Central memory CD4-positive, alpha-beta T cell (primary cell): ENCODE measurements around the gene NUP205.

ENCODE experiments used
- DNase-seq: peaks from one replicate; pipeline ENCODE4 v3.0.0; 2022

NUP205 gene

GRCh38 chr7:135539629-135540028 lies 18.1 kb upstream of the NUP205 start:
- DNase-seq: no peak

- no peak for DNase-seq
Observed at GRCh38 chr7:135541029-135541428, 16.7 kb upstream of the NUP205 start.

- DNase-seq: no peak
Observed at GRCh38 chr7:135550196-135550595, 7.5 kb upstream of the NUP205 start.

- no peak for DNase-seq
Observed at GRCh38 chr7:135552148-135552547, 5.6 kb upstream of the NUP205 start.

DNA sequence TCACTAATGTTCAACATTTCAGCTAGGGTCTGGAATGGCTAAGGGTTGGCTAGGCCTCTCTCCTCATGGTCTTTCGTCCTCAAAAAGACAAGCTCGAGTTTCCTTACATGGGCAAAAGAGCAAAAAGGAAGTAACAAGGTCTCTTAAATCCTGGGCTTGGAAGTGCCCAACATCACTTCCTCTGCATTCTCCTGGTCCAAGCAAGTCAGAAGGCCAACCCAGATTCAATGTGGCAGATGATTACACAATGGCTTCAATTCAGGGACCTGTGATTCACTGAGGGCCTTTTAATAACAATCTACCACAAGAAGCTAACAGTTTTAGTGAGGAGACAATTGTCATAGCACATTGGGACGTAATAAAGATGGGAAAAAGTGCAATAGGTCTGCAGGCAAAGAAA lies 4.4 kb upstream of the NUP205 start:
- no peak for DNase-seq

DNA sequence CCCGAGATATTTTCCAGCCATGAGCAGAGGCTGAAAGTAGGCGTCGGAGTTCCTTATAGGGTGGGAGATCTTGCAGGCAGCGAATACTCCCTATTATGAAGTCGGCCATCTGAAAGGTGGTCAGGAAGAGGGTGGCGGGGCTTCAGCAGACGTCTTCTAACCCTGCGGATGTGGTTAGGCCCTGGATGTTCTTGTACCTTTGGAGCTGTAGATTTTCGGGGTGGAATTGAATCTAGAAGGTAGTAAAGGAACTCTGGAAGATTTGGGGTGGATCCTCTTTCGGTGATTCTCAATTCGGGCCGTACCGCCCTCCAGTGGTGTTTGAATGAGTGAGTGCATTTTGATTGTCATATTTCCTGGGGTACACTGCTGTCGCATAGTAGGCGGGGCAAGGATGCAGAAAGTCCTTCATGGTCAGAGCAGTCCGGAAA lies 635 bp downstream of the NUP205 start:
- peak; percentile 67 for DNase-seq

DNA sequence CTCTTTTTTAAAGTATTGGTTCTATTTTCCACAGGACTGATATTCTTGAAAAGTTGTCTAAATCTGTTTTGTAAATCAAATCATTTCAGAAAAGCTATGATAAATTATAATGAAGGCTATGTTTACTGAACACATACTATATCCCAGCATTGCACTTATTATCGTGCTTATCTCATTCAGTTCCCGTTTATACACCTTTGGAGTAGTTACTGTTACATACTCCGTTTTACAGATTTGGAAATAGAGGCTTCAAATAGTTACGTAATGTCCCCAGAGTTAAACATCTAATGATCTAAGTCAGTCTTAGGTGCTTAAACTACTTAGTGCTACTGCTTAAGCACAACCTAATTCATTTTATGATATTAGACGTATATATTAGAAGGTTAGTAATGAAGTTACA lies 1.2 kb downstream of the NUP205 start:
- DNase-seq: no peak

- no peak for DNase-seq
Observed at GRCh38 chr7:135560631-135561030, 2.9 kb downstream of the NUP205 start.

- no peak for DNase-seq
Observed at GRCh38 chr7:135562720-135563119, 5.0 kb downstream of the NUP205 start.

- DNase-seq: no peak
Observed at GRCh38 chr7:135571834-135572233, 14.1 kb downstream of the NUP205 start.

DNA sequence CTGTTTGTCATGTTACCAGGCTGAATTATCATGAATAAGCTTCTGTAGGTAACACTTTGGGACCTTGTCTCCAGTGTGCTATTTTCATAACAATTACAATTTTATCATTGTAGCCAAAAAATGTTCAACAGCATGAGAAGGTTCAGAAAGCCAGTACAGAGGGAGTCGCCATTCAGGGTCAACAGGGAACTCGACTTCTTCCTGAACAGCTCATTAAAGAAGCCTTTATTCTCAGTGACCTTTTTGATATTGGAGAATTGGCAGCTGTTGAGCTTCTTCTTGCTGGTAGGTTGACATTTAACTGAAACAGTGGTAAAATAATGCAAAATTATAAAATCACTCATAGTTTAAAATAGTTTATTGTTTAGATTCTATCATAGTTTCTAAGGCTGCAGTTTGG lies 15.8 kb downstream of the NUP205 start:
- no peak for DNase-seq

GRCh38 chr7:135575296-135575695 lies 17.6 kb downstream of the NUP205 start:
- DNase-seq: no peak

- no peak for DNase-seq
Observed at GRCh38 chr7:135578569-135578968, 20.9 kb downstream of the NUP205 start.

- DNase-seq: no peak
Observed at GRCh38 chr7:135584362-135585353, 26.9 kb downstream of the NUP205 start.

DNA sequence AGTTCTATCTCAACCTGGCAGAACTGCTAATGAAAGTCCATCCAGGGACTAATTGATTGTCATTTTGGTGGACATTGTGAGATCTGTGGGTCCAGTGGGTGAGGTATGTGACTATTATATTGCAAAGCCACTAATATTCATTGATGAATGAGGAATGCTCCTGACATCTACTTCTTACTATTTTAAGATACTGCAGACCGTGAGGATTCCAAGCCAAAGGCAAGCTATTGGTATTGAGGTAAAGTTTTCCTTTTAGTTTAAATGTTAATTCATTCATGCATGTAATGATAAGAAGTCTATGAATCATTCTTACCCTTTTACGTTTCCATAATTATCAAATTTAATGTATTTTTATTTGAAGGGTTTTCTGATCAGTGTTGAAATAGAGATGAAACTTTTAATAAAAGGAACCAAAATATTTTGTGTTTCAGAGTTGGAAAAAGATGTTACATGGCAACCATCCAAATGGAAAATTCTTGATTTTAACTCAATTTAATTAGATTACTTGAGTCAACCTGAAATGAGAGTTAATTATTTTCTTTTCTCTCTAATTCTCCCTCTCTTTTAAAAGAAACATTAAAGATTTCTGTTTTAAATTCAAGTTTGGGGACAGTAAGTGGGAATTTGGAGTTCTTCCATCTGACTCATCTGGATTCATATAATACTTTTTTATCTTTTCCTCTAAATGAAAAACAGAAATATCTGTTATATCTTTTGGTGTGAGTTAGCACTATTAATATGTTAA lies 39.6 kb downstream of the NUP205 start:
- no peak for DNase-seq

DNA sequence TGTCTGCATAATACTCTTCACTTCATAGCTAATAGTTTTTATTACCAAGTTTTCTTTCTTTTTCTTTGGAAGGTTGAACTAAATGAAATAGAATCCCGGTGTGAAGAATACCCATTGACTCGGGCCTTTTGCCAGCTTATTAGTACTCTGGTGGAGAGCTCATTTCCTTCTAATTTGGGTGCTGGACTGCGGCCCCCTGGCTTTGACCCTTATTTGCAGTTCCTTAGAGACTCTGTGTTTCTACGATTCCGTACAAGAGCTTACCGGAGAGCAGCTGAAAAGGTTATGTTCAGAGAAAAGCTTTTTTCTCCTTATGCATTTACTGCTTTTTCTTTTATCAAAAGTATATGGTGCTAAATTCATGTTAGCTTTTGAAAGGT lies 40.2 kb downstream of the NUP205 start:
- DNase-seq: no peak

DNA sequence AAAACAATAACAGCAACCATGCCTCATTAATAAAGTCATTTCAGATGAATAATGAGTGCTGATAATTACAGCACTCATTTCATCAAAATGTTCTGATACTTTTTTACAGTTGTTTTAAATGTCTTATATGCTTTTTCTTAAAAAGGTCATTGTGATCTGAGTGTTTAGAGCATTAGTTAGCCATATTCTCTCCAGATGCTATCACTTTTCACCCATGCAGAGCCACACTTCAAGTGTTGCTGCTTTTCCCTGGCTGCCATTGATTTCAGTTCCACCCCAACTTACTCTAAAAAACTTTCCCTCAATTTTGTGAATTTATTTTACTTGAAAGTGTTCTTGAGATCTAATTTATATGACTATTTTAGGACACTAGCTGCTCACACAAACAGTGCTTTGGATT lies 41.8 kb downstream of the NUP205 start:
- no peak for DNase-seq

- DNase-seq: no peak
Observed at GRCh38 chr7:135600226-135600625, 42.5 kb downstream of the NUP205 start.

DNA sequence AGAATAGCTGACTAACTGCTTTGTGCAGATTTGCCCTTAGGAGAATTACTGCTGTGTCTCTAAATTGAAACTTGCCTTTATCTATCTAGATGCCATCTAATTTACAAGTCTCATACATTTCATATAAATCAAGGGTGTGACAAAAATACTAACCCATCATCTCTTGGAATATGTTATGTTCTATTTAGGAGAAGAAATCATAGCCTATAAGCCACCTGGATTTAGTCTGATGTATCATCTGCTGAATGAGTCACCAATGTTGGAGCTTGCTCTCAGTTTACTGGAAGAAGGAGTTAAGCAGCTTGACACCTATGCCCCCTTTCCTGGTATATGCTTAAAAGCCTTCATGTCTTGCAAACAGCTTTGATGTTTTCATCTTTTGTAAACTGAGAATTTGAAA lies 43.5 kb downstream of the NUP205 start:
- DNase-seq: no peak

GRCh38 chr7:135602304-135602703 lies 44.6 kb downstream of the NUP205 start:
- no peak for DNase-seq

DNA sequence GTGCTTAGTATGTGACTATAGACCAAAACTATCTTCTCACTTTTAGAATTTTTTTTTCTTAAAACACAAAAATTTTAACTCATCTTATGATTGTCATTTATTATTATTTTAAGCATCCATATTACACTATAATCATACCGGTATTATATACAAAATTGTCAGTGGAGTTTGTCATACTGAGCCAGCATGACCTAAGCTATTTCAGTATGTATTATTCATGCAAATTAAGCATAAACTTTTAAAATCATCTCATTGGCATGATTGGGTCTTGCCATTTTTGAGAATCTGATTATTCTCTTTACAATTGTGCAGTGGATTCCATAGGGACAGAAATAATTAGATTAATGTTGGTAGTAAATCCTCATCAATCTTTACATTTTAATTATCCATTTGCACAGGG lies 58.4 kb downstream of the NUP205 start:
- no peak for DNase-seq

GRCh38 chr7:135617781-135618180 lies 60.1 kb downstream of the NUP205 start:
- no peak for DNase-seq

GRCh38 chr7:135618510-135618909 lies 60.8 kb downstream of the NUP205 start:
- no peak for DNase-seq

- DNase-seq: no peak
Observed at GRCh38 chr7:135620447-135620846, 62.7 kb downstream of the NUP205 start.
